HEK293 (cell line): ENCODE measurements around the gene DNMT3A.

ENCODE experiments used
- CTCF ChIA-PET: fragments of 350-600 bp; formaldehyde crosslinking; extraction: SDS; loops from one replicate; lab custom pipeline; 2021; ENCODE audit warnings: antibody characterized with exemption; lab: Yijun Ruan, JAX
- POLR2A ChIA-PET: fragments of 300-600 bp; formaldehyde crosslinking; extraction: SDS; loops from one replicate; lab custom pipeline; 2020; ENCODE audit warnings: antibody characterized with exemption, inconsistent platforms; lab: Yijun Ruan, JAX
- H3K27ac ChIP-seq: fragments of 200-500 bp; sonication (Bioruptor generic); 2 replicates; pipeline ENCODE4 v1.5.1; 2014; ENCODE audit warnings: low read depth, low read length, control low read depth, inconsistent platforms; ENCODE audit errors: extremely low read depth
- H3K36me3 ChIP-seq, 2 experiments: fragments of 200-500 bp in 1 of 2; sonication (Bioruptor generic) in 1 of 2; 1 replicate in 1 of 2; 2 replicates in 1 of 2; pipeline ENCODE4 v1.5.1; 2014 to 2017; ENCODE audit warnings: inconsistent platforms in 2 of 2, low read length in 2 of 2; ENCODE audit not compliant: control insufficient read depth in 2 of 2, insufficient read depth in 1 of 2
- H3K4me1 ChIP-seq: fragments of 200-500 bp; sonication (Bioruptor generic); 2 replicates; pipeline ENCODE4 v1.5.1; 2014; ENCODE audit warnings: mild to moderate bottlenecking, low read length, inconsistent platforms; ENCODE audit not compliant: control insufficient read depth, insufficient read depth
- H3K4me3 ChIP-seq: 2 replicates; pipeline ENCODE4 v1.5.1; 2011; ENCODE audit warnings: low read depth, mild to moderate bottlenecking, control low read depth, low read length, moderate library complexity
- H3K9me3 ChIP-seq: fragments of 200-500 bp; sonication (Bioruptor generic); 2 replicates; pipeline ENCODE4 v1.5.1; 2014; ENCODE audit warnings: low read depth, low read length, inconsistent platforms; ENCODE audit not compliant: control insufficient read depth, insufficient read depth
- GLIS1 ChIP-seq: fragments of 450-650 bp; formaldehyde crosslinking; IDR thresholded peaks from 2 replicates; pipeline ENCODE4 v1.5.1; 2016; ENCODE audit warnings: missing biosample characterization, missing genetic modification characterization
- KLF10 ChIP-seq: fragments of 450-650 bp; IDR thresholded peaks from 2 replicates; pipeline ENCODE4 v1.5.1; 2018; ENCODE audit warnings: missing biosample characterization, mild to moderate bottlenecking, missing genetic modification characterization
- KLF8 ChIP-seq: fragments of 450-650 bp; formaldehyde crosslinking; IDR thresholded peaks from 2 replicates; pipeline ENCODE4 v1.5.1; 2016; ENCODE audit warnings: missing biosample characterization, missing genetic modification characterization
- TCF7L2 ChIP-seq: IDR thresholded peaks from 2 replicates; pipeline ENCODE4 v1.6.1; 2011; ENCODE audit warnings: low read depth, mild to moderate bottlenecking, inconsistent platforms, low read length, moderate library complexity, borderline replicate concordance
- ZBTB21 ChIP-seq: fragments of 450-650 bp; formaldehyde crosslinking; IDR thresholded peaks from 2 replicates; pipeline ENCODE4 v1.5.1; 2017; ENCODE audit warnings: missing biosample characterization, missing genetic modification characterization
- ZBTB8A ChIP-seq: fragments of 450-650 bp; formaldehyde crosslinking; IDR thresholded peaks from 2 replicates; pipeline ENCODE4 v1.5.1; 2016; ENCODE audit warnings: missing biosample characterization, missing genetic modification characterization
- ZNF121 ChIP-seq: fragments of 450-650 bp; formaldehyde crosslinking; IDR thresholded peaks from 2 replicates; pipeline ENCODE4 v1.5.1; 2016; ENCODE audit warnings: missing biosample characterization, missing genetic modification characterization
- ZNF24 ChIP-seq: fragments of 450-650 bp; formaldehyde crosslinking; IDR thresholded peaks from 2 replicates; pipeline ENCODE4 v1.5.1; 2016; ENCODE audit warnings: missing biosample characterization, missing genetic modification characterization
- ZNF248 ChIP-seq: fragments of 450-650 bp; formaldehyde crosslinking; IDR thresholded peaks from 2 replicates; pipeline ENCODE4 v1.5.1; 2017; ENCODE audit warnings: missing biosample characterization, missing genetic modification characterization
- ZNF335 ChIP-seq: fragments of 450-650 bp; formaldehyde crosslinking; conservative IDR thresholded peaks from 2 replicates; pipeline ENCODE4 v1.5.1; 2016; ENCODE audit warnings: missing biosample characterization, missing genetic modification characterization
- ZNF48 ChIP-seq: fragments of 450-650 bp; formaldehyde crosslinking; IDR thresholded peaks from 2 replicates; pipeline ENCODE4 v1.5.1; 2016; ENCODE audit warnings: missing biosample characterization, missing genetic modification characterization
- ZNF529 ChIP-seq: fragments of 450-650 bp; formaldehyde crosslinking; IDR thresholded peaks from 2 replicates; pipeline ENCODE4 v1.5.1; 2017; ENCODE audit warnings: missing genetic modification characterization, missing biosample characterization; ENCODE audit not compliant: insufficient replicate concordance
- ZNF621 ChIP-seq: fragments of 450-650 bp; formaldehyde crosslinking; IDR thresholded peaks from 2 replicates; pipeline ENCODE4 v1.5.1; 2017; ENCODE audit warnings: missing biosample characterization, missing genetic modification characterization
- ZNF624 ChIP-seq: fragments of 450-650 bp; formaldehyde crosslinking; IDR thresholded peaks from 2 replicates; pipeline ENCODE4 v1.5.1; 2017; ENCODE audit warnings: missing biosample characterization, missing genetic modification characterization
- ZNF645 ChIP-seq: fragments of 450-650 bp; formaldehyde crosslinking; IDR thresholded peaks from 2 replicates; pipeline ENCODE4; 2016; ENCODE audit warnings: missing biosample characterization, missing genetic modification characterization
- ZNF670 ChIP-seq: fragments of 450-650 bp; formaldehyde crosslinking; IDR thresholded peaks from 2 replicates; pipeline ENCODE4 v1.5.1; 2016; ENCODE audit warnings: missing biosample characterization, missing genetic modification characterization, low read depth
- ZNF677 ChIP-seq: fragments of 450-650 bp; IDR thresholded peaks from 2 replicates; pipeline ENCODE4 v1.5.0; 2018; ENCODE audit warnings: missing biosample characterization, mild to moderate bottlenecking, missing genetic modification characterization, moderate library complexity
- ZNF768 ChIP-seq: fragments of 450-650 bp; formaldehyde crosslinking; IDR thresholded peaks from 2 replicates; pipeline ENCODE4 v1.5.1; 2018; ENCODE audit warnings: missing biosample characterization, mild to moderate bottlenecking, missing genetic modification characterization
- TF ChIP-seq, protein P1 (sequence below): fragments of 450-650 bp; formaldehyde crosslinking; IDR thresholded peaks from 2 replicates; pipeline ENCODE4 v1.5.1; 2016; ENCODE audit warnings: missing biosample characterization, missing genetic modification characterization
- TF ChIP-seq, protein P2 (sequence below): fragments of 450-650 bp; formaldehyde crosslinking; IDR thresholded peaks from 2 replicates; pipeline ENCODE4 v1.5.1; 2016; ENCODE audit warnings: missing biosample characterization, missing genetic modification characterization

DNMT3A gene

GRCh38 chr2:25237764-25238163, 104.0 kb downstream of the DNMT3A start:
- peaks cover 5 to 82% of the 10 kb centered on the region in 2 experiments for H3K36me3 ChIP-seq
- CTCF ChIA-PET: interaction anchor here (1.0 kb wide), 1 partner anchor 9 kb away, joined by 5 read pairs; no protein-coding TSS in a partner anchor

GRCh38 chr2:25236736-25237135, 105.0 kb downstream of the DNMT3A start:
- CTCF ChIA-PET: interaction anchor here (0.7 to 1.1 kb wide), 3 partner anchors 8 to 42 kb away, joined by 3 to 5 read pairs (median 3); no protein-coding TSS in a partner anchor
- no peak for TF ChIP-seq ZNF248 (tag by site-specific recombination)
- no peak for TF ChIP-seq ZBTB8A (tag by site-specific recombination)
- TF ChIP-seq ZNF624: no peak
- TF ChIP-seq KLF10 (tag by site-specific recombination): no peak
- no peak for TF ChIP-seq ZNF670 (tag by site-specific recombination)
- no peak for TF ChIP-seq ZNF621 (tag by site-specific recombination)
- no peak for TF ChIP-seq ZNF121 (tag by site-specific recombination)
- TF ChIP-seq KLF8 (tag by site-specific recombination): no peak
- no peak for TF ChIP-seq ZNF48
- no peak for TF ChIP-seq ZBTB21 (tag by site-specific recombination)
- TF ChIP-seq ZNF529 (tag by site-specific recombination): no peak
- TF ChIP-seq ZNF24 (tag by site-specific recombination): no peak
- TF ChIP-seq ZNF768 (tag by site-specific recombination): no peak
- no peak for TF ChIP-seq ZNF677
- TF ChIP-seq TCF7L2: no peak
- TF ChIP-seq ZNF645 (tag by site-specific recombination): no peak
- TF ChIP-seq, all 188 proteins: peak for 0
- Histone ChIP-seq H3K27ac (no peak overlapping the region), H3K36me3 (peaks cover 5 to 79% of the 10 kb centered on the region in 2 experiments), H3K4me3 (no peak overlapping the region), H3K9me3 (no peaks in the 10 kb centered on the region), H3K4me1 (no peaks in the 10 kb centered on the region)
- POLR2A ChIA-PET: no interaction called here

More at GRCh38 chr2:25237764-25238163, 104.0 kb downstream of the DNMT3A start:
- H3K4me3 ChIP-seq: no peak overlapping the region
- no peak overlapping the region for H3K27ac ChIP-seq
- TF ChIP-seq, protein P1, sequence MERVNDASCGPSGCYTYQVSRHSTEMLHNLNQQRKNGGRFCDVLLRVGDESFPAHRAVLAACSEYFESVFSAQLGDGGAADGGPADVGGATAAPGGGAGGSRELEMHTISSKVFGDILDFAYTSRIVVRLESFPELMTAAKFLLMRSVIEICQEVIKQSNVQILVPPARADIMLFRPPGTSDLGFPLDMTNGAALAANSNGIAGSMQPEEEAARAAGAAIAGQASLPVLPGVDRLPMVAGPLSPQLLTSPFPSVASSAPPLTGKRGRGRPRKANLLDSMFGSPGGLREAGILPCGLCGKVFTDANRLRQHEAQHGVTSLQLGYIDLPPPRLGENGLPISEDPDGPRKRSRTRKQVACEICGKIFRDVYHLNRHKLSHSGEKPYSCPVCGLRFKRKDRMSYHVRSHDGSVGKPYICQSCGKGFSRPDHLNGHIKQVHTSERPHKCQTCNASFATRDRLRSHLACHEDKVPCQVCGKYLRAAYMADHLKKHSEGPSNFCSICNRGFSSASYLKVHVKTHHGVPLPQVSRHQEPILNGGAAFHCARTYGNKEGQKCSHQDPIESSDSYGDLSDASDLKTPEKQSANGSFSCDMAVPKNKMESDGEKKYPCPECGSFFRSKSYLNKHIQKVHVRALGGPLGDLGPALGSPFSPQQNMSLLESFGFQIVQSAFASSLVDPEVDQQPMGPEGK (tag by site-specific recombination): no peak
- no peak for TF ChIP-seq ZNF335 (tag by site-specific recombination)
- no peak for TF ChIP-seq GLIS1 (tag by site-specific recombination)
- TF ChIP-seq, protein P2, sequence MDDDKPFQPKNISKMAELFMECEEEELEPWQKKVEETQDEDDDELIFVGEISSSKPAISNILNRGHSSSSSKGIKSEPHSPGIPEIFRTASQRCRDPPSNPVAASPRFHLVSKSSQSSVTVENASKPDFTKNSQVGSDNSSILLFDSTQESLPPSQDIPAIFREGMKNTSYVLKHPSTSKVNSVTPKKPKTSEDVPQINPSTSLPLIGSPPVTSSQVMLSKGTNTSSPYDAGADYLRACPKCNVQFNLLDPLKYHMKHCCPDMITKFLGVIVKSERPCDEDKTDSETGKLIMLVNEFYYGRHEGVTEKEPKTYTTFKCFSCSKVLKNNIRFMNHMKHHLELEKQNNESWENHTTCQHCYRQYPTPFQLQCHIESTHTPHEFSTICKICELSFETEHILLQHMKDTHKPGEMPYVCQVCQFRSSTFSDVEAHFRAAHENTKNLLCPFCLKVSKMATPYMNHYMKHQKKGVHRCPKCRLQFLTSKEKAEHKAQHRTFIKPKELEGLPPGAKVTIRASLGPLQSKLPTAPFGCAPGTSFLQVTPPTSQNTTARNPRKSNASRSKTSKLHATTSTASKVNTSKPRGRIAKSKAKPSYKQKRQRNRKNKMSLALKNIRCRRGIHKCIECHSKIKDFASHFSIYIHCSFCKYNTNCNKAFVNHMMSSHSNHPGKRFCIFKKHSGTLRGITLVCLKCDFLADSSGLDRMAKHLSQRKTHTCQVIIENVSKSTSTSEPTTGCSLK: no peak
- H3K4me1 ChIP-seq: no peaks in the 10 kb centered on the region
- no peaks in the 10 kb centered on the region for H3K9me3 ChIP-seq
- POLR2A ChIA-PET: no interaction called here
